M059J (cell line): ENCODE data around the gene FAM169A. TPM values are rescaled to one million over a fixed set of nuclear protein-coding genes. Genes with fewer than 3 reads are reported as not detected.
"Not testable (repeated sequence)": the region's sequence is repeated elsewhere in the genome, so short reads cannot be mapped to it uniquely, and the experiment has no call there.

ENCODE experiments used
- DNase-seq: peaks from one replicate; pipeline ENCODE4 v3.0.0-alpha.2; 2012; ENCODE audit warnings: low read depth
- total RNA-seq: library from RNA; depleted of rRNA; stranded (reverse); fragments of >200 nt; shearing (Covaris generic); gene quantifications from 2 replicates; pipeline ENCODE4 v1.2.3, GENCODE V29; 2014; rRNA removed

FAM169A gene
- total RNA-seq, 1 experiment from 2014 or later, result 10.7 TPM

DNA sequence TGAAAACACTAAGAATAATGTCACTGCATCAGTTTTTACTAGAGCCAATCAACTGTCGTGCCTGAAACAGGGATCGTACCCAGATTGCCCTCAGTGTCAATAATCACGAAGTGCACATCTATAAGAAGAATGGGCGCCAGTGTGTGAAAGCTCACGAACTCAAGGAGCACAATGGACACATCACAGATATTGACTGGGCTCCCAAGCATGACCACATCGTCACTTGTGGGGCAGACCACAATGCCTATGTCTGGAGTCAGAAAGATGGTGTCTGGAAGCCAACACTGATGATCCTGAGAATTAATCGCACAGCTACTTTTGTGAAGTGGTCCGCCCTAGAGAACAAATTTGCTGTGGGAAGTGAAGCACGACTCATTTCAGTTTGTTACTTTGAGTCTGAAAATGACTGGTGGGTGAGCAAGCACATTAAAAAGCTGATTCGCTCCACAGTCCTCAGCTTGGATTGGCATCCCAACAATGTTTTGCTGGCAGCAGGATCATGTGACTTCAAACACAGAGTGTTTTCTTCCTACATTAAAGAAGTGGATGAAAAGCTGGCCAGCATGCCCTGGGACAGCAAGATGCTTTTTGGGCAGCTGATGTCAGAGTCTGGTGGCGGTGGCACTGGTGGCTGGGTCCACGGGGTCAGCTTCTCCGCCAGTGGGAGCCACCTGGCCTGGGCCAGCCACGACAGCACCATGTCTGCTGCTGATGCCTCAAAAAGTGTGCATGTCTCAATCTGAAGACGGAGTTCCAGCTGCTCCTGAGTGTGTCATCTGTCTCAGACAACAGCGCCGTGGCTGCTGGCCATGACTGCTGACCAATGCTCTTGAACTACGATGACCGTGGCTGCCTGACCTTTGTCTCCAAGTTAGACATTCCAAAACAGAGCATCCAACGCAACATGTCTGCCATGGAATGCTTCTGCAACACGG is 66.9 kb downstream of the FAM169A start:
- peak; percentile 30 for DNase-seq

DNA sequence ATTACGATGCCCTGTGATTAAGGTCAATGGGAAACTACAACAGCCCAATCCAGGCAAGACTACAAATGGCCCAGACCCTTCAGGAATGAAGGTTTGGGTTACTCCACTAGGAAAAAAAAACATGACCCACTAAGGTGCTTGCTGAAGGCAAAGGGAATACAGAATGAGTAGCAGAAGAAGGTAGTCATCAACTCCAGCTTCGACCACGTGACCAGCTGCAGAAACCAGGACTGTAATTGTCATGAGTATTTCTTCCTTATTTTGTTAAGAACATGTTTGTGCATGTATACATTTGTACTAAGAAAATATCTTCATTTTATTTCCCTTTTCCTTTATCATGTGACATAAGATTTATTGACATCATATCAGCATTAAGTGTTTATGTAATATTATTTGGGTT is 74.5 kb downstream of the FAM169A start:
- DNase-seq, result not testable (repeated sequence)

DNA sequence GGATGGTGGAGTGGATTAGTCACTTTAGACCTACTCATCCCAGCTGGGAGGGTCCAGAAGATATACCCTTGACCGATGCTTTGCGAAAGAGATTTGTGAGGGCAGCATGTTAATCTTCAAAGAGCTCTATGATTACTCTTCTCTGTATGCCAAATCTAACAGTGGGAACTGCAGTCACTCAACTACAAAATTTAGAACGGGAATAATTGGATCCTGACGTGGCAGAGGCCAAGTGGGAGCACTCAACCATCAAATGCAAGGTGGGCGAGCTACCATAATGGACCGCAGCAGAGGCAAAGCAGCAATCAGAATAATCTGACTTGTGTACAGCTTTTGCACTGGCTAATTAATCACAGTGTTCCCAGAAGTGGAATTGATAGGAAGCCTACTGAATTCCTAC is 78.8 kb downstream of the FAM169A start:
- no peak for DNase-seq

DNA sequence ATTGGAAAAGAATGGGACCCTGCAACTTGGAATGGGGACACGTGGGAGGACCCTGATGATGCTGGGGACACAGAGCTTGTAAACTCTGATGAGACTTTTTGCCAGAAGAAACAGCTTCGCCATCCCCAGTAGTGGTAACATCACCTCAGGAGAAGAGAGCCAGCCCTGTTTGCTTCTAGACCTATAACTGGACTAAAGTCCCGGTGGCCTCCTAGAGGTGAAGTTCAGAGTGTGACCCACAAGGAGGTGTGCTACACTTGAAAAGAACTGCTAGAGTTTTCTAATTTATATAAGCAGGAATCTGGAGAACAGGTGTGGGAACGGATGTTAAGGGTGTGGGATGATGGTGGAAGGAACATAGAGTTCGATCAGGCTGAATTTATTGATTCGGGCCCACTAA is 79.3 kb downstream of the FAM169A start:
- DNase-seq, result no peak

DNA sequence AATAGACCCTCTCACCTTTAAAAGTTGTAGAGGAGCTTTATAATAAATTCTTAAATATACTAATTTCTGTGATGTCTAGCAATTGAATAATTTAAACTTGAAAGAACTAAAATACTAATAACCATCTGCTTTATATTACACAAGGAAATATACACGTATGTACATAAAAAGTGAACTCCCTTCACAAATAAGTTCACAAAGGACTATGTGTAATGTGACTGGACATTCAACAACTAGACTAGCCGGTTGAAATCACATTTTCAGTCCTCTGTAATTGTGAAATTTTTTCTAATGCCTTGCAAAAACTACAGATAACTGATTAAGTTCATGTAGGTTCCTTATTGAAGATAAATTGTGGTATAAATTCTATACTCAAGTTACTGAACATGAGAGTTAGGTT is 87.6 kb downstream of the FAM169A start:
- DNase-seq, result no peak

DNA sequence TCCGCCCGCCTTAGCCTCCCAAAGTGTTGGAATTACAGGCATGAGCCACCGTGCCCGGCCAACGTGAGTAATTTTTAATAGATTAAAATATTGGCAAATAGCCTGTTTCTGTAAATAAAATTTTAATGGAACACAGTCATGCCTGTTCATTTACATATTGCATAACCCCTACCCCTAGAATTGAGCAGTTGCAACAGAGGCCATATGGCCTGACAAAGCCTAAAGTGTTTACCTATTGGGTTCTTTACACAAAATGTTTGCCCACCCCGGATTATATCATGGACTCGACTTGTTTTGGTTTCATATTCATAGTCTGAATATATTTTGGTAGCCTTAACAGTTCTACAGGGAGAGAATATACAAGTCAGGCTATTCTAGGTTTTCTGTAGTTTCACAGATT is 93.8 kb downstream of the FAM169A start:
- no peak for DNase-seq

DNA sequence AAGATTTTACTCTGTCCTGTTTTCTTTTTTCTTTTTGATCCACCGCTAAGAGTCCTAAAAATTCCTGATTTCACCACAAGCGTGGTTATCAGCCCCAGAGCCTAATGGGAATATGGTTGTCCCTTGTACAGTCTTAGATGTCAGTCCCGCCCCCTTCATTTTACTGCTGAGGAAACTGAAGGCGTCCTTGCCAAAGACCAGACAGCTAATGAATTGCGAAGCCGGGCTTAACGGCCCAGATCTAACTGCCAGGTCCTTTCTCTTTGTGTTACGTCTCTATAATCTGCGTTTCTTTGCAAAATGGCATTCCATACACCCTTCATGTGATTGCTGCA is 98.6 kb downstream of the FAM169A start:
- DNase-seq, result peak; percentile 50

DNA sequence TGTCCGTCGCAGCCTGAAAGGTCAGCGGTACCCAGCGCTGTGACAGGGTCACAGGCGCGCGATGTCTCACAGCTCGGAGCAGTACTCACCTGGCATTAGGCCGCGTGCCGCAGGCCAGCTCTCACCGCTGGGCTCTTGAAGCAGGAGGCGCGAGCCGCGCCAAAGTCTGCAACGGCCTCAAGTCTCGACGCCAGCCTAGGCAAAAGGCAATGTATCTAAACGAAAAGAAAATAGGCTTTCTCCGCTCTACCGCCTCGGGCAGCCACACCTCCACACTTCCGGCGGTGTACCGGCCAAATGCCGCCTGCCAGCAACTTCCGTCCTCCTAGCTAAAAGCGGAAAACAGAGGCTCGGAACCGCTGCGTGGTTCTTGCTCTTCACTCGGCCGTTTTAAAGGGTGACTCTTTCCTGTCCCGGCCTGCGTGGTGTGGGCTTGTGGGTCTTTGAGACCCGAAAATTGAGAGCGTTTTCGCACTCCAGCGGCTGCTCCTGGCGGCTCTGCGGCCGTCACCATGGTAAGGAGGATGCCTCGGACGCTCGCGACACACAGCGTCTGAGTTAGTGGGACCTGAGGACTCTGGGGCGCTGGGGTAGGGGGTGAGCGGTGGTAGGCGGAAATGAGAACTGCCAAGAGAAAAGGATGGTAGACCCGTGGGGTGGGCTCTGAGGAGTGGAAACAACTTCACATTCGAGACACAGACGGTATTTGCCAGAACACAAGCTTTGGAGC is 99.2 kb downstream of the FAM169A start, which contains the start of the genes GFM2 and NSA2:
TSS of gene GFM2 (minus strand) at position 269 of the 730 bp plus-strand sequence. CDS start 3,375 bp downstream, outside the sequence.
TSS of gene NSA2 (plus strand) at position 401 of the 730 bp plus-strand sequence. CDS start at position 513, 112 bp downstream.
- peak; percentile 89 for DNase-seq

DNA sequence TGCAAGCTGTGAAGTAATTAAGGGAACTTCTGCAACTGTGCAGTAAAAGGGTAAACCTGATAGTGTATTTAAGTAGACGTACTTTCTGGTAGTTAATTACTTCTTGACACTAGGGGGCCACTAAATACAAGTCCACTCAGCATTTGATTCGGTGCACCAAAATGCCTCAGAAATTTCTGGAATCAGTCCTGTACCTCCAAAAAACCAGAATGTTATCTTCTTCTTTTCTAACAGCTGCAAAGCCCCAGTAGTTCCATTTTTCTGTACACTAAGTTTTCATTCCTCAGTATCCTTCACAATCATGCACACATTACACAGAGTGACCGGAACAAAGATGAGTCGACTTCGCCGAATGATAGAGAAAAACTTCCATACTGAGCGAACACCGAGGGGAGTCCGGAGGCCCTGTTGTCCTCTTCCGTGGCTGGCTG is 99.8 kb downstream of the FAM169A start:
- peak; percentile 19 for DNase-seq

DNA sequence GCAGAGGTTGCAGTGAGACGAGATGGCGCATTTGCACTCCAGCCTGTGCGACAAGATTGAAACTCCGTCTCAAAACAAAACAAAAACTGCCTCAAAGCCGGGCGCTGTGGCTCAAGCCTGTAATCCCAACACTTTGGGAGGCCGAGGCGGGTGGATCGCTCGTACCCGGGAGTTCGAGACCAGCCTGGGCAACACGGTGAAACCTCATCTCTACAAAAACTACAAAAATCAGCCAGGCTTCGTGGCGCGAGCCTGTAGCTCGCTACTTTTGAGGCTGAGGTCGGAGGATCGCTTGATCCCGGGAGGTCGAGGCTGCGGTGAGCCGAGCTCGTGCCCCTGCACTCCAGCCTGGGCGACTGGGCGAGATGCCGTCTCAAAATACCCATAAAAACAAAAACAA is 100.3 kb downstream of the FAM169A start:
- no peak for DNase-seq

DNA sequence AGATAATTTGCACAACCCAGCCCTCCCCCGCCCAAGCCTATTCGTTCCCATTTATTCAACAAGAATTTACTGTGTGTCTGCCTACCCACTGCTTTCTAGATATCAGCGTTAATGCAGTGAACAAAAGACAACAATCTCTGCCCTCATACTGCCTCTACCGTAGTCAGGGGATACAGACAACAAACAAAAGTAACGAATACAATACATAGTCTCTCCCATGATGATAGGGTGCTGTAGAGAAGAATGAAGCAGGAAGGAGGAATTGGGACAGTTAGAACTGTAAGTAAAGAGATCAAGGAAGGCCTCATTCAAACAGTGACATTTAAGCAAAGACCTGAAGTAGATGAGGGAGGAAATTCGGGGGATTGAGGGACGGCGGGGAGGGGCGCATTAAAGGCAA is 101.0 kb downstream of the FAM169A start:
- DNase-seq, result peak; percentile 61

DNA sequence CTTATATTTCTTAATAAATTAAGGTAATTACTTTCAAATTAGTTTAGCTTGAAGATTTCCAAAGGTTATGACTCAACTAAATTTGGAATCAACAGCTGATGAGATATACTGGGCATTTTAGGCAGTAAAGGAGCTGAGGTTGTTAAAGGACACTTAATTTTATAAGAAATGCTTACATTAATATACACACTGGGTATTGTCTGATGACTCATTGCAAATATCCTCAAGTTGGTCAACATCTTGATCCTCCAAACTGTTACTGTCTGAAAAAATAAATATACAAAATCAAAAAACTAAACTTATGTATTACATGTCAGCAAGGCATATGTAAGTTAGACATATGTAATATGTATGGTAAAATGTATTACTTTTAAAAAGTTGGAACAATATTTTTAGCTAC is 102.7 kb downstream of the FAM169A start:
- DNase-seq, result peak; percentile 3

DNA sequence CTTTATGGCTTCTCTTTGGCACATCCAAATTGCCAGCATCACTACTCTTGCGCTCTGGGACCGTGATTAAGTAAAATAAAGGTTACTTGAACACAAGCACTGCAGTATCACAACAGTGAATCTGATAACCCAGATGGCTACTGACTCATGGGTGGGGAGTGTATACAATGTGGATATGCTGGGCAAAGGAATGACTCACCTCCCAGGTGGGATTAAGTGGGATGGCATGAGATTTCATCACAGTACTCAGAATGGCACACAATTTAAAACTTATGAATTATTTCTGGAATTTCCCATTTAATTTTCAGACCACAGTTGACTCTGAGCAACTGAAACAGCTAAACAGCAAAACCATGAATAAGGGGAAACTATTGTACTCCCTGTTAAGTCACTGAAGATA is 103.6 kb downstream of the FAM169A start:
- DNase-seq, result peak; percentile 97

DNA sequence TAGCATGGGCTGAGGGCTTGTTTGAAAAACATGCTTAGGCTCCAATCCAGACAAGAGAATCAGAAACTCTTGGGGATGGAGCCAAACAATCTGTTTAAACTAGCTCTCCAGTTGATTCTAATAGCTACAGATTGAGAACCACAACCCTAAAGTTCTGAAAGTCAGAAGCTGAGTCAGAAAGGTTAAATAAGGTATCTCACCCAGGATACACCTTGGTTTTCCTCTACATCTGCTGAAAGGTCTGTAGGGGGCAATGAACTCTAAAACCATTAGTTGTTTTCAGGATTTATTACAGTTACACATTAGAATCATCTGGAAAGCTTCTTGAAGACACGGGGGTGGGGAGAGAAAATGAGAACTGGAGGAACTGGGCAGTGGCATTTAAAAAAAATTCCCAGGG is 104.9 kb downstream of the FAM169A start:
- DNase-seq, result peak; percentile 64

DNA sequence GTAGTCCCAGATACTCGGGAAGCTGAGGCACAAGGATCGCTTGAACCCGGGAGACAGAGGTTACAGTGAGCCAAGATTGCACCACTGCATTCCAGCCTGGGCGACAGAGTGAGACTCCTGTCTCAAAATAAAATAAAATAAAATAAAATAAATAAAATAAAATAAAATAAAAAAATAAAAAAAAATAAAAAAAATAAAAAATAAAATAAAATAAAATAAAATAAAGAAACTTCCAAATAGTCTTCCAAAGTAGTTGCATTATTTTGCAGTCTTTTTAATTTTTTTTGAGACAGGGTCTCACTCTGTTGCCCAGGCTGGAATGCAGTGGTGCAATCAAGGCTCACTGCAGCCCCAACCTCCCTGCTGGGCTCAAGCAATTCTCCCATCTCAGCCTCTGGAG is 117.4 kb downstream of the FAM169A start:
- DNase-seq, result not testable (repeated sequence)

DNA sequence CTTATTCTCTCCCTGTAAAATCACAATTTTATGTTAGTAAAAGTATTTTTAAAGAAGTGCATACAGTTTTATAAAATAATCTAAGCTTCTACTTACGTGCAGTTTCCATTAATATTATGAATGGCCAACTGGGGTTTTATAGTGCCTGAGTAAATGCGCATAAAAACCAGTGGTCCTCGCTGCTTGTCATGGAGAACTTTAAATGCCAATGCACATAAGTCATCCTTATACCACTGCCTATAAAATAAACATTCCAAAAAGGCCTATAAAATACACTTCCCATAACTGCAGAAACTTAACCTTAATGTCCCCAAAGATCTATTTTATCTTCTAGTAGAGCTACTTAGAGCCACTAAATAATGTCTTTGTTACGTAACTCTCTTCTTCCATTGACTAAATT is 127.8 kb downstream of the FAM169A start:
- no peak for DNase-seq

DNA sequence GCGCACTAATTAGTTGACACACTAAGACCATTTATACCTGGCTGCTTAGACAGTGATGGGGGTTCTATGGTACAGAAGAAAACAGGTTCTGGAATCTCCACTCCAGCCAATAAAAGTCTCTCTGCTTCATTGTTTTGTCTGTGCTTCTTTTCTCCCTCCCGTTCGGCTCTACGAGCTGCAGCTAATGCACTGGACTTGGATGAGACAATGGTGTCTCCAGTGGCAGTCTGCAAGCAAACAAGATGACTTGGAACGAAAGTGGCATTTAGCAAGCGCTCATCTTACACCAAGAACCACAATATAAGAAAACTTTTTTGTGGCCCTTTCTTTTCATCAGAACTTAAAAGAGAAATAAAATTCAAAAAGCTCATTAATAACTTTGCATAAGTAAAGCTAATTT is 129.4 kb downstream of the FAM169A start:
- DNase-seq, result no peak

Other genes with a start within 250 kb of the FAM169A start
- 38.8 and 48.1 TPM in 2 replicates for gene ENC1, start 225.7 kb downstream of the FAM169A start, total RNA-seq
- gene HEXB, start 181.2 kb downstream of the FAM169A start, total RNA-seq, result 290 and 372 TPM in 2 replicates
- 37.6 and 47.1 TPM in 2 replicates for gene GFM2, start 99.3 kb downstream of the FAM169A start, total RNA-seq
- 87.8 and 102 TPM in 2 replicates for gene NSA2, start 99.1 kb downstream of the FAM169A start, total RNA-seq
- gene GCNT4, start 186.2 kb upstream of the FAM169A start, total RNA-seq, result 0.79 and 1.2 TPM in 2 replicates